GM18519 (cell line): ENCODE data around the gene PRAMEF8.
"Not testable (repeated sequence)": the region's sequence is repeated elsewhere in the genome, so short reads cannot be mapped to it uniquely, and the experiment has no call there.

Experiments
- ATAC-seq: cut with Tn5 transposase; IDR thresholded peaks from one replicate; pipeline ENCODE4 v1.9.1; 2021; ENCODE audit warnings: mild to moderate bottlenecking, moderate library complexity; ENCODE audit not compliant: unreplicated experiment, low FRiP score

PRAMEF8 gene

GRCh38 chr1:13285037-13285436 lies at the start of gene PRAMEF8:
TSS of gene PRAMEF8 (minus strand) at chr1:13285137. CDS start at chr1:13284091, 1,046 bp downstream.
- ATAC-seq = not testable (repeated sequence)

GRCh38 chr1:13315281-13315680 lies 30.3 kb upstream of the PRAMEF8 start, which contains the start of gene PRAMEF15:
TSS of gene PRAMEF15 (plus strand) at chr1:13315581. CDS start at chr1:13318408, 2,827 bp downstream.
- not testable (repeated sequence) for ATAC-seq

GRCh38 chr1:13303239-13303638 lies 18.3 kb upstream of the PRAMEF8 start, which contains the start of gene PRAMEF33:
TSS of gene PRAMEF33 (plus strand) at chr1:13303539. CDS start at chr1:13305955, 2,416 bp downstream.
- ATAC-seq = not testable (repeated sequence)

- ATAC-seq = not testable (repeated sequence)
These were observed 17.3 kb upstream of the PRAMEF8 start for GRCh38 chr1:13302197-13302596.

GRCh38 chr1:13298699-13299098 lies 13.8 kb upstream of the PRAMEF8 start:
- ATAC-seq = not testable (repeated sequence)

- not testable (repeated sequence) for ATAC-seq
These were observed 12.4 kb upstream of the PRAMEF8 start for GRCh38 chr1:13297216-13297931.

- ATAC-seq = not testable (repeated sequence)
These were observed 4.1 kb upstream of the PRAMEF8 start for GRCh38 chr1:13289030-13289429.

GRCh38 chr1:13279617-13280016 lies 5.3 kb downstream of the PRAMEF8 start:
- not testable (repeated sequence) for ATAC-seq

- ATAC-seq = not testable (repeated sequence)
These were observed 7.9 kb downstream of the PRAMEF8 start for GRCh38 chr1:13277016-13277415.

GRCh38 chr1:13265124-13265523 lies 19.8 kb downstream of the PRAMEF8 start:
- ATAC-seq = not testable (repeated sequence)

- not testable (repeated sequence) for ATAC-seq
These were observed 31.0 kb downstream of the PRAMEF8 start, which contains the start of gene PRAMEF5 for GRCh38 chr1:13253898-13254297. TSS of gene PRAMEF5 (plus strand) at chr1:13254198. CDS start at chr1:13259269, 5,071 bp downstream.

GRCh38 chr1:13247122-13247521 lies 37.8 kb downstream of the PRAMEF8 start:
- not testable (repeated sequence) for ATAC-seq

GRCh38 chr1:13246554-13246871 lies 38.4 kb downstream of the PRAMEF8 start:
- ATAC-seq = not testable (repeated sequence)

- not testable (repeated sequence) for ATAC-seq
These were observed 38.9 kb downstream of the PRAMEF8 start for GRCh38 chr1:13245841-13246553.

- not testable (repeated sequence) for ATAC-seq
These were observed 41.2 kb downstream of the PRAMEF8 start for GRCh38 chr1:13243536-13244263.

GRCh38 chr1:13239633-13240032 lies 45.3 kb downstream of the PRAMEF8 start:
- not testable (repeated sequence) for ATAC-seq

GRCh38 chr1:13237572-13237971 lies 47.4 kb downstream of the PRAMEF8 start:
- ATAC-seq = not testable (repeated sequence)

- ATAC-seq = not testable (repeated sequence)
These were observed 50.9 kb downstream of the PRAMEF8 start for GRCh38 chr1:13234057-13234456.

- not testable (repeated sequence) for ATAC-seq
These were observed 52.9 kb downstream of the PRAMEF8 start for GRCh38 chr1:13232056-13232455.
